ENCODE measurements around the gene RBM6. TPM values are rescaled to one million over a fixed set of nuclear protein-coding genes. Genes with fewer than 3 reads are reported as not detected.
"Not testable (repeated sequence)": the region's sequence is repeated elsewhere in the genome, so short reads cannot be mapped to it uniquely, and the experiment has no call there.

Gene RBM6
- total and polyA plus RNA-seq, 2 experiments from 2014 or later = 66.6 to 97.6 TPM

DNA sequence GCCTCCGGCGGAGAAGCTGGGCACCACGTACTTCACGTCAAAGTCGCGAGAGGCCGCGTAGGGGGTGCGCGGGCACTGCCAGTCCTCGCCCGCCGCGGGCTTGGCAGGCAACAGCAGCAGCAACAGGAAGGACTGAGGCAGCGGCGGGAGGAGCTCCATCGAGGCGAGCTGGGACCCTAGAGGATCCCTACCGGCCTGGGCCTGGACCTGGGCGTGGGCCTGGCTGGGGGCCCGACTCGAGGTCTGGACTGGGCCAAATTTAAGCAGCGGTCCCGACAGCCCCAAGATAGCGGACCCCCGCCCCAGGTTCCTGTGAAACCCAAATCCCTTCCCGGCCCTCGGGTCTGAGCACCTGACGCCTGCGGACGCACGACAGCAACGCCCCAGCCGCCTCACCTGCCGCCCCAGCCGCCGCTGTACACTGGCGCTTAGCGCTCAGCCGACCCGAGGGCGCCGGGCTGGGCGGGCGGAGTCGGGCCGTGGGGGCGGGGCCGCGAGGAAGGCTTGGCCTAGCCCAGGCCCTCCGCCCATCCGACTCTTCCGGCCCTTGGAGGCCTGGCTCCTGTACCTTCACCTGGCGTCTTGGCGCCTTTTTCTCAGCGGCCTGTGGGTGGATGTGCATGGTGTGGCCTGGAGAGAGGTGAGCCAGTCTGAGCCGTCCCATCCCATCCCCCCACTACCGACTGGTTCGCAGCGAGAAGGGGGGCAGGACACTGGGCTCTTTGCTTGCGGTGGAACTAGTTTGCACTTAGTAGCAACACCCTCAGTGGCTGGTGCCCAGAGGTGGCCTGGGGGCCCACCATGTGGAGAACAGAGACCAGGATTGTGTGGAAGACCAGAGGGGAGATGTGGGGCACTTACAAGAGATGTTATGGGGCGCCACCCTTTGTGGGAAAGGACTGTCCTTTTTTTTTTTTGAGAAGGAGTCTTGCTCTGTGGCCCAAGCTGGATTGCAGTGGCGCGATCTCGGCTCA lies 36.2 kb upstream of the RBM6 start, which contains the start of gene MST1R:
Gene MST1R (minus strand): TSS at position 423 of the 974 bp plus-strand sequence. CDS start 264 bp downstream, at position 159.
- Mint-ChIP-seq H3K9me3 (no peaks in the 10 kb centered on the region), H3K4me3 (peak within 1 kb of the TSS; percentile 69), H3K27ac (peak within 1 kb of the TSS; percentile 95), H3K4me1 (peaks cover 33% of the 10 kb centered on the region), H3K36me3 (ENCODE audit: low read depth) (no peaks in the 10 kb centered on the region), H3K27me3 (ENCODE audit: insufficient read depth, low read depth, poor library complexity) (peaks cover 20% of the 10 kb centered on the region)
- H3K4me3 ChIP-seq = peak within 1 kb of the TSS; percentile 49
- peak; percentile 87 for ATAC-seq
- peaks cover 10% of the 10 kb centered on the region for H3F3A ChIP-seq (replicated peaks; ENCODE audit: low read depth)
- no peaks in the 10 kb centered on the region for H4K20me1 ChIP-seq (replicated peaks; ENCODE audit: insufficient read depth)
- peaks cover 25% of the 10 kb centered on the region for H3K4me1 ChIP-seq (ENCODE audit: insufficient read depth)
- no peaks in the 10 kb centered on the region for H3K79me2 ChIP-seq (replicated peaks; ENCODE audit: insufficient read depth)
- peak; percentile 98 for DNase-seq (ENCODE audit: low spot score)
- peaks cover 5% of the 10 kb centered on the region; the same call in 1 of the 2 replicates for H3K9me2 ChIP-seq (ENCODE audit: insufficient read depth)
- no peak for TF ChIP-seq ZNF114 (CRISPR knock-in tag; IDR thresholded peaks at IDR 0.05)
- peak; percentile 77 for TF ChIP-seq POLR2AphosphoS5 (IDR thresholded peaks at IDR 0.05; ENCODE audit: low read depth)
- TF ChIP-seq CREB1 (CRISPR knock-in tag; IDR thresholded peaks at IDR 0.05; ENCODE audit: low read depth) = 0 out of 2 replicates have a peak, but pooled peaks have one; percentile 40
- H3K4me2 ChIP-seq = peak within 1 kb of the TSS; percentile 70
- H3K27ac ChIP-seq (ENCODE audit: low read depth) = peak within 1 kb of the TSS; percentile 91
- H3K27me3 ChIP-seq (ENCODE audit: insufficient read depth) = no peaks in the 10 kb centered on the region
- no peaks in the 10 kb centered on the region for H3K36me3 ChIP-seq (ENCODE audit: insufficient read depth)
- H2AFZ ChIP-seq = peak within 1 kb of the TSS; percentile 92

DNA sequence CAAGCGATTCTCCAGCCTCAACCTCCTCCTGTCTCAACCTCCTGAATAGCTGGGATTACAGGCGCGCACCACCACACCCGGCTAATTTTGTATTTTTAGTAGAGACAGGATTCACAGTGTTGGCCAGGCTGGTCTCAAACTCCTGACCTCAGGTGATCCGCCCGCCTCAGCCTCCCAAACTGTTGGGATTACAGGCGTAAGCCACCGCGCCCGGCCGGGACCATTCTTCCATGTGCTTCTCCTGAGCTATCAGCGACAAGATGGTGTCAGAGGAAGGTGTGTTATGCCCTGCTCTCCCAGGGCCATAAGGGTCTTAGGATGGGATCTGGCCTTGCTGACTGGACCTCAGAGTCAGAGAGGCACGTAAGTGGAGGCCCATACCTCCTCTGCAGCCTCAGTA lies 35.5 kb upstream of the RBM6 start:
- Histone ChIP-seq H3K27ac (ENCODE audit: low read depth) (peak overlapping the region; percentile 91), H3K4me2 (peak overlapping the region; percentile 70), H3K4me1 (ENCODE audit: insufficient read depth) (peaks cover 27% of the 10 kb centered on the region), H3K4me3 (peak overlapping the region; percentile 49)
- H3K27me3 ChIP-seq (ENCODE audit: insufficient read depth); H3K9me2 ChIP-seq (ENCODE audit: insufficient read depth); ATAC-seq; DNase-seq (ENCODE audit: low spot score); H3K36me3 ChIP-seq (ENCODE audit: insufficient read depth); H3K27ac Mint-ChIP-seq; H3K9me3 Mint-ChIP-seq; H4K20me1 ChIP-seq (replicated peaks; ENCODE audit: insufficient read depth); H3F3A ChIP-seq (replicated peaks; ENCODE audit: low read depth); H3K36me3 Mint-ChIP-seq (ENCODE audit: low read depth); H3K79me2 ChIP-seq (replicated peaks; ENCODE audit: insufficient read depth); H2AFZ ChIP-seq: not testable (repeated sequence)
- Mint-ChIP-seq H3K4me1 (peaks cover 34% of the 10 kb centered on the region), H3K27me3 (ENCODE audit: insufficient read depth, low read depth, poor library complexity) (peaks cover 21% of the 10 kb centered on the region), H3K4me3 (peak overlapping the region; percentile 69)

DNA sequence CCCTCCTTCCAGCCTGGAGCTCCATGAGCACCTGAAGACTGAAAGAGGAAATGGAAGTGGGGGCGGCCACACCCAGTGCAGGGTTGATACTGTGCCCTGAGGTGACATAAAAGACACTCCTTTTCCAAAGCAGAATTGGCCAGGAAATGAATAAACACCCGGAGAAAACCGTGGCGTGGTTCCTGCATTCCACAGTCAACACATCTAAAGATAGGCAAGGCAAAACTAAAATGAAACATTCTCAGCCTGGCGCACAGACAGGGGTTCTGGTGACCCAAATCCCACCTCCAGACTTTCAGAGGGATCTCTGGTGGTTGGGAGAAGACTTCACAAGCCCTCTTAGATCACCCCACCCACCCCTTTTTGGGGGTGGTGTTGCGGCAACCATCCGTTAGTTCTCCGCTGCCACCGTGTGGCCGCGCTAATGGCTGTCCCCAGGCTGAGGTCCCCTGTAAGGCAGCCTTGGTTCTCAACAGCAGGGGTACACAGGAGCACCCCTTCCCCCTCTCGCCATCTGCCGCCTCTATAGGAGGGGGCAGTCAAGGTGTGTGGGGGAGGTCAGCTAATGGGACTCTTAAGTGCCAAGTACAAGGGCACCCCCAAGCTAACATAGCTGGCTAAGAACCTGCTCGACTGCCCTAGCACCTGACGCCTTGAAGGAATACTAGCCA lies 33.7 kb upstream of the RBM6 start:
- no peaks in the 10 kb centered on the region for H3K9me3 Mint-ChIP-seq
- H3K27ac Mint-ChIP-seq = no peak overlapping the region
- H3K4me3 Mint-ChIP-seq = peak overlapping the region; percentile 38; the same call in 1 of the 3 replicates
- Histone ChIP-seq H3K27ac (ENCODE audit: low read depth) (no peak overlapping the region), H3K27me3 (ENCODE audit: insufficient read depth) (peaks cover 11% of the 10 kb centered on the region; the same call in 1 of the 2 replicates), H2AFZ (no peak overlapping the region; the same call in 1 of the 2 replicates), H3K9me2 (ENCODE audit: insufficient read depth) (peaks cover 5% of the 10 kb centered on the region; the same call in 1 of the 2 replicates), H3K79me2 (replicated peaks; ENCODE audit: insufficient read depth) (no peaks in the 10 kb centered on the region), H3K4me2 (peak overlapping the region; percentile 75), H3K36me3 (ENCODE audit: insufficient read depth) (no peaks in the 10 kb centered on the region), H3F3A (replicated peaks; ENCODE audit: low read depth) (peaks cover 22% of the 10 kb centered on the region), H3K4me3 (peak overlapping the region; percentile 37), H4K20me1 (replicated peaks; ENCODE audit: insufficient read depth) (no peaks in the 10 kb centered on the region; the same call in 1 of the 2 replicates), H3K4me1 (ENCODE audit: insufficient read depth) (peaks cover 38% of the 10 kb centered on the region)
- peaks cover 44% of the 10 kb centered on the region for H3K4me1 Mint-ChIP-seq
- no peaks in the 10 kb centered on the region; the same call in 2 of the 3 replicates for H3K36me3 Mint-ChIP-seq (ENCODE audit: low read depth)
- H3K27me3 Mint-ChIP-seq (ENCODE audit: insufficient read depth, low read depth, poor library complexity) = peaks cover 31% of the 10 kb centered on the region
- DNase-seq (ENCODE audit: low spot score) (peak; percentile 85), ATAC-seq (peak; percentile 15)
- TF ChIP-seq, protein P1, sequence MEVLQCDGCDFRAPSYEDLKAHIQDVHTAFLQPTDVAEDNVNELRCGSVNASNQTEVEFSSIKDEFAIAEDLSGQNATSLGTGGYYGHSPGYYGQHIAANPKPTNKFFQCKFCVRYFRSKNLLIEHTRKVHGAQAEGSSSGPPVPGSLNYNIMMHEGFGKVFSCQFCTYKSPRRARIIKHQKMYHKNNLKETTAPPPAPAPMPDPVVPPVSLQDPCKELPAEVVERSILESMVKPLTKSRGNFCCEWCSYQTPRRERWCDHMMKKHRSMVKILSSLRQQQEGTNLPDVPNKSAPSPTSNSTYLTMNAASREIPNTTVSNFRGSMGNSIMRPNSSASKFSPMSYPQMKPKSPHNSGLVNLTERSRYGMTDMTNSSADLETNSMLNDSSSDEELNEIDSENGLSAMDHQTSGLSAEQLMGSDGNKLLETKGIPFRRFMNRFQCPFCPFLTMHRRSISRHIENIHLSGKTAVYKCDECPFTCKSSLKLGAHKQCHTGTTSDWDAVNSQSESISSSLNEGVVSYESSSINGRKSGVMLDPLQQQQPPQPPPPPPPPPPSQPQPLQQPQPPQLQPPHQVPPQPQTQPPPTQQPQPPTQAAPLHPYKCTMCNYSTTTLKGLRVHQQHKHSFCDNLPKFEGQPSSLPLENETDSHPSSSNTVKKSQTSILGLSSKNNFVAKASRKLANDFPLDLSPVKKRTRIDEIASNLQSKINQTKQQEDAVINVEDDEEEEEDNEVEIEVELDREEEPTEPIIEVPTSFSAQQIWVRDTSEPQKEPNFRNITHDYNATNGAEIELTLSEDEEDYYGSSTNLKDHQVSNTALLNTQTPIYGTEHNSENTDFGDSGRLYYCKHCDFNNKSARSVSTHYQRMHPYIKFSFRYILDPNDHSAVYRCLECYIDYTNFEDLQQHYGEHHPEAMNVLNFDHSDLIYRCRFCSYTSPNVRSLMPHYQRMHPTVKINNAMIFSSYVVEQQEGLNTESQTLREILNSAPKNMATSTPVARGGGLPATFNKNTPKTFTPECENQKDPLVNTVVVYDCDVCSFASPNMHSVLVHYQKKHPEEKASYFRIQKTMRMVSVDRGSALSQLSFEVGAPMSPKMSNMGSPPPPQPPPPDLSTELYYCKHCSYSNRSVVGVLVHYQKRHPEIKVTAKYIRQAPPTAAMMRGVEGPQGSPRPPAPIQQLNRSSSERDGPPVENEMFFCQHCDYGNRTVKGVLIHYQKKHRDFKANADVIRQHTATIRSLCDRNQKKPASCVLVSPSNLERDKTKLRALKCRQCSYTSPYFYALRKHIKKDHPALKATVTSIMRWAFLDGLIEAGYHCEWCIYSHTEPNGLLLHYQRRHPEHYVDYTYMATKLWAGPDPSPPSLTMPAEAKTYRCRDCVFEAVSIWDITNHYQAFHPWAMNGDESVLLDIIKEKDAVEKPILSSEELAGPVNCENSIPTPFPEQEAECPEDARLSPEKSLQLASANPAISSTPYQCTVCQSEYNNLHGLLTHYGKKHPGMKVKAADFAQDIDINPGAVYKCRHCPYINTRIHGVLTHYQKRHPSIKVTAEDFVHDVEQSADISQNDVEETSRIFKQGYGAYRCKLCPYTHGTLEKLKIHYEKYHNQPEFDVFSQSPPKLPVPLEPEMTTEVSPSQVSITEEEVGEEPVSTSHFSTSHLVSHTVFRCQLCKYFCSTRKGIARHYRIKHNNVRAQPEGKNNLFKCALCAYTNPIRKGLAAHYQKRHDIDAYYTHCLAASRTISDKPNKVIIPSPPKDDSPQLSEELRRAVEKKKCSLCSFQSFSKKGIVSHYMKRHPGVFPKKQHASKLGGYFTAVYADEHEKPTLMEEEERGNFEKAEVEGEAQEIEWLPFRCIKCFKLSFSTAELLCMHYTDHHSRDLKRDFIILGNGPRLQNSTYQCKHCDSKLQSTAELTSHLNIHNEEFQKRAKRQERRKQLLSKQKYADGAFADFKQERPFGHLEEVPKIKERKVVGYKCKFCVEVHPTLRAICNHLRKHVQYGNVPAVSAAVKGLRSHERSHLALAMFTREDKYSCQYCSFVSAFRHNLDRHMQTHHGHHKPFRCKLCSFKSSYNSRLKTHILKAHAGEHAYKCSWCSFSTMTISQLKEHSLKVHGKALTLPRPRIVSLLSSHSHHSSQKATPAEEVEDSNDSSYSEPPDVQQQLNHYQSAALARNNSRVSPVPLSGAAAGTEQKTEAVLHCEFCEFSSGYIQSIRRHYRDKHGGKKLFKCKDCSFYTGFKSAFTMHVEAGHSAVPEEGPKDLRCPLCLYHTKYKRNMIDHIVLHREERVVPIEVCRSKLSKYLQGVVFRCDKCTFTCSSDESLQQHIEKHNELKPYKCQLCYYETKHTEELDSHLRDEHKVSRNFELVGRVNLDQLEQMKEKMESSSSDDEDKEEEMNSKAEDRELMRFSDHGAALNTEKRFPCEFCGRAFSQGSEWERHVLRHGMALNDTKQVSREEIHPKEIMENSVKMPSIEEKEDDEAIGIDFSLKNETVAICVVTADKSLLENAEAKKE (CRISPR knock-in tag; IDR thresholded peaks at IDR 0.05) = peak; percentile 65; the same call in 1 of the 2 replicates
- TF ChIP-seq STAT1 (IDR thresholded peaks at IDR 0.05; ENCODE audit: unreplicated experiment) = no peak

Data from GM23338 (cell line).